Endothelial cell (in vitro differentiated cells): ENCODE measurements around the gene RFC1. TPM values are rescaled to one million over a fixed set of nuclear protein-coding genes. Genes with fewer than 3 reads are reported as not detected.
A peak's percentile ranks its signal among the peaks of the same experiment; 100 is the strongest.
"Not testable (repeated sequence)": the region's sequence is repeated elsewhere in the genome, so short reads cannot be mapped to it uniquely, and the experiment has no call there.

Source experiments
- DNase-seq: peaks from one replicate; pipeline ENCODE4 v3.0.0; 2021; ENCODE audit warnings: low spot score
- H3K27ac Mint-ChIP-seq: one replicate; pipeline ENCODE4 v1.8.0; 2021; ENCODE audit warnings: mixed read lengths, inconsistent platforms; ENCODE audit not compliant: unreplicated experiment
- H3K27me3 Mint-ChIP-seq: one replicate; pipeline ENCODE4 v1.8.0; 2021; ENCODE audit warnings: mild to moderate bottlenecking, moderate library complexity, mixed read lengths, inconsistent platforms; ENCODE audit not compliant: unreplicated experiment
- H3K36me3 Mint-ChIP-seq: one replicate; pipeline ENCODE4 v1.8.0; 2021; ENCODE audit warnings: mild to moderate bottlenecking, low read depth, mixed read lengths, inconsistent platforms; ENCODE audit not compliant: unreplicated experiment
- H3K4me1 Mint-ChIP-seq: one replicate; pipeline ENCODE4 v1.8.0; 2021; ENCODE audit warnings: mild to moderate bottlenecking, mixed read lengths, inconsistent platforms; ENCODE audit not compliant: unreplicated experiment
- H3K4me3 Mint-ChIP-seq: one replicate; pipeline ENCODE4 v1.8.0; 2021; ENCODE audit warnings: mild to moderate bottlenecking, mixed read lengths, inconsistent platforms; ENCODE audit not compliant: unreplicated experiment
- H3K9me3 Mint-ChIP-seq: one replicate; pipeline ENCODE4 v1.8.0; 2021; ENCODE audit warnings: mixed read lengths, inconsistent platforms; ENCODE audit not compliant: unreplicated experiment
- total RNA-seq: library from RNA; stranded (reverse); fragmentation: NEBNext Ultra II Directional; extraction: Animal tissue kit (Norgen Biotek cat#: 25700); gene quantifications from one replicate; pipeline ENCODE4 v1.2.1, GENCODE V29; 2021; ENCODE audit not compliant: unreplicated experiment
- TF ChIP-seq, protein P1 (sequence below): fragments of 200-600 bp; sonication (generic); IDR thresholded peaks from one replicate; pipeline ENCODE4 v1.5.0; 2021; ENCODE audit warnings: antibody characterized with exemption; ENCODE audit not compliant: unreplicated experiment

The RFC1 gene
- total RNA-seq, 1 donor from 2014 or later = 47.5 TPM

DNA sequence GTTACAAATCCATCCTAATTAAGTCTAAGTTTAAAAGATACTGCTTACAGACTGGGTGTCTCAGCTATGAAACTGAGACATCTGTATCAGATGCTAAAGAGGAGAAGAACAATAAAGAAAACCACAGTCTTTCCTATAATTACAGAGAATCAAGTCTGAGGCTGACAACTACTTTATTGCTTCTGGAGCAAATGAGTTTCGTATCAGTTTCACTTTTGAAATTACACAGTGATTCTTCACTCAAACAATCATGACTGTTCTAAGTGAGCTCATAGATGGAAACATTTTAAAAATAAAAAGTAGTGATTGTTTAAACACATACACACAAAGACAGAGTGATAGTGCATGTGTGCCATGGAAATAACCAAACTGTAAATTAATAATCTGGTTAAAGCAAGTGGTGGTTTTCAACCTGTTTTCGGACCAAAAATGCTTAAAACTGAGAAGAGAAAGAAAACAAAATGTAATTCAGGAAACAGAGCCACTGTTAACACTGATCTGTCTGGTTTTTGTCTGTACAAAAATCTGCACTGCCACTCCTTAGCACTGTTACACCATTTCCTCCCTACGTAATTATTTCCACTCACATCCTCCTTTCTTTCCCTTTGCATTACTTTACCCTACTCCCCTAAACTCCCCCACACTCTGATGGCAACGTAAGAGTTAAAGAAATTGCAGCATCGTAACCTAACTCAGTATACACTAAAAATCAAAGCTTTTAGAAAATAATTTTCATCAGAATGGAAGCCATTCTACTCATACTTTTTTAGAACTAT lies 12.5 kb downstream of the RFC1 start:
- H3K4me3 Mint-ChIP-seq = peak overlapping the region; percentile 33
- TF ChIP-seq, protein P1, sequence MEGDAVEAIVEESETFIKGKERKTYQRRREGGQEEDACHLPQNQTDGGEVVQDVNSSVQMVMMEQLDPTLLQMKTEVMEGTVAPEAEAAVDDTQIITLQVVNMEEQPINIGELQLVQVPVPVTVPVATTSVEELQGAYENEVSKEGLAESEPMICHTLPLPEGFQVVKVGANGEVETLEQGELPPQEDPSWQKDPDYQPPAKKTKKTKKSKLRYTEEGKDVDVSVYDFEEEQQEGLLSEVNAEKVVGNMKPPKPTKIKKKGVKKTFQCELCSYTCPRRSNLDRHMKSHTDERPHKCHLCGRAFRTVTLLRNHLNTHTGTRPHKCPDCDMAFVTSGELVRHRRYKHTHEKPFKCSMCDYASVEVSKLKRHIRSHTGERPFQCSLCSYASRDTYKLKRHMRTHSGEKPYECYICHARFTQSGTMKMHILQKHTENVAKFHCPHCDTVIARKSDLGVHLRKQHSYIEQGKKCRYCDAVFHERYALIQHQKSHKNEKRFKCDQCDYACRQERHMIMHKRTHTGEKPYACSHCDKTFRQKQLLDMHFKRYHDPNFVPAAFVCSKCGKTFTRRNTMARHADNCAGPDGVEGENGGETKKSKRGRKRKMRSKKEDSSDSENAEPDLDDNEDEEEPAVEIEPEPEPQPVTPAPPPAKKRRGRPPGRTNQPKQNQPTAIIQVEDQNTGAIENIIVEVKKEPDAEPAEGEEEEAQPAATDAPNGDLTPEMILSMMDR = no peak
- H3K36me3 Mint-ChIP-seq = peaks cover 6% of the 10 kb centered on the region
- DNase-seq = no peak
- peaks cover 7% of the 10 kb centered on the region for H3K4me1 Mint-ChIP-seq
- no peaks in the 10 kb centered on the region for H3K27me3 Mint-ChIP-seq
- no peaks in the 10 kb centered on the region for H3K9me3 Mint-ChIP-seq
- peak overlapping the region; percentile 90 for H3K27ac Mint-ChIP-seq

DNA sequence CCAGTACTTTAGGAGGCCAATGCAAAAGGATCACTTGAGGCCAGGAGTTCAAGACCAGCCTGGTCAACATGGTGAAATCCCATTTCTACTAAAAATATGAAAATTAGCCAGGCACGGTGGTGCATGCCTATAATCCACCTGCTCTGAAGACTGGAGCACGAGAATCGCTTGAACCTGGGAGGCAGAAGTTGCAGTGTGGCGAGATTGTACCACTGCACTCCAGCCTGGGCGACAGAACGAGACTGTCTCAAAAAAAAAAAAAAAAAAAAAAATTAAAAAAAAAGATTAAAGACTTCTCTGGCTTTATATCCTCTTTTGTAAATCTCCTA lies 13.0 kb downstream of the RFC1 start:
- not testable (repeated sequence) for H3K27me3 Mint-ChIP-seq, DNase-seq, H3K36me3 Mint-ChIP-seq, H3K4me1 Mint-ChIP-seq, H3K4me3 Mint-ChIP-seq, H3K9me3 Mint-ChIP-seq
- peak overlapping the region; percentile 90 for H3K27ac Mint-ChIP-seq

DNA sequence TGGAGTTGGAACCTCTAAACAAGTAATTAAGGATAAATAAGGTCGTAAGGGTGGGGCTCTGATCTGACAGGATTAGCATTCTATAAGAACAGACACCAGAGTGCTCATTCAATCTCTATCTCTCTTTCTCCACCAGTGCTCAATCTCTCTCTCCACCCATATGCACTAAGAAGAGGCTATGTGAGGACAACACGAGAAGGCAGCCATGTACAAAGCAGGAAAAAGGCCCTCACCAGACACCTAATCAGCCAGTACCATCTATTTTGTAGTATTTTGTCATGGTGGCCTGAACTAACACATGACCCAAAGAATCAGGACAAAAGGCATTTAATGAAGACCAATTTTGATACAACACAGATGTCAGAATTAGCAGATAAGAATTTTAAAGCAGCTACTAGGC lies 16.8 kb downstream of the RFC1 start:
- Mint-ChIP-seq H3K27me3 (no peaks in the 10 kb centered on the region), H3K9me3 (no peaks in the 10 kb centered on the region), H3K4me1 (peaks cover 9% of the 10 kb centered on the region), H3K4me3 (no peak overlapping the region), H3K27ac (no peak overlapping the region), H3K36me3 (peaks cover 6% of the 10 kb centered on the region)
- TF ChIP-seq, protein P1 = no peak
- DNase-seq = no peak

DNA sequence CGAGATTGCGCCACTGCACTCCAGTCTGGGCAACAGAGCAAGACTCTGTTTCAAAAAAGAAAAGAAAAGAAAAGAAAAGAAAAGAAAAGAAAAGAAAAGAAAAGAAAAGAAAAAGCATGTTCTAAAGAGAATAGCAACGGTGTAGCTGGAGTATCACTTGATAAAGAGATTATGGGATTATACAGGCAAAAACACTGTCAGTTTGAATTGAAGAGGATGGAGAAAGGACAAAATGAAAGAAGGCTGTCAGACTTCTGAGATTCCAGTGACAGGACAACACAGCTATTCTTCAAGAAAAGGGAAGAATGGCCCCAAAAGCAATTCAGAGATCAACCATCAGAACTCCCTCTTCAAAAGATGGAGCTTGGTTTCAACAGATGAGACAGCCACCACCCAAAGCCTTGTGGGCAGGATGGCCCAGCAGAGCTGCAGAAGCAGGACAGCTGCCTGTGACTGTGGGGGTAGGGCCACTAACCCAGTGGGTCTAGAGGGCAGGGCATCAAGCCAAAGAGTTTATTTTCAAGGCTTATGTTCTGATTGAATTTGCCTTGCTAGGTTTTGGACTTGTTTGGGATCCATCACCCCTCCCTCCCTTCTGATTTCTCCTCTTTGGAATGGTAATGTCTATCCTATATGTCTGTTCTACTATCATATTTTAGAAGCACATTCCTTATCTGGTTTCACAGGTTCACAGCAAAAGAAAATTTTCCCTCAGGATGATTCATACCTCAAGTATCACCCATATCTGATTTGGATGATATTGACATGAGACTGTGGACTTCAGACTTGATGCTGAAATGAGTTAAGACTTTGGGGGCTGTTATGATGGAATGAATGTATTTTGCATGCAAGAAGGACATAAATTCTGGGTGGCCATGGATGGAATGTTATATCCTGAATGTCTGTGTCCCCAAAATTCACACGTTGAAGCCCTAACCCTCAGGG lies 17.5 kb downstream of the RFC1 start:
- peaks cover 2% of the 10 kb centered on the region for H3K4me1 Mint-ChIP-seq
- no peak for DNase-seq
- H3K9me3 Mint-ChIP-seq = no peaks in the 10 kb centered on the region
- no peak overlapping the region for H3K27ac Mint-ChIP-seq
- H3K27me3 Mint-ChIP-seq = no peaks in the 10 kb centered on the region
- peaks cover 6% of the 10 kb centered on the region for H3K36me3 Mint-ChIP-seq
- TF ChIP-seq, protein P1 = no peak
- H3K4me3 Mint-ChIP-seq = no peak overlapping the region

DNA sequence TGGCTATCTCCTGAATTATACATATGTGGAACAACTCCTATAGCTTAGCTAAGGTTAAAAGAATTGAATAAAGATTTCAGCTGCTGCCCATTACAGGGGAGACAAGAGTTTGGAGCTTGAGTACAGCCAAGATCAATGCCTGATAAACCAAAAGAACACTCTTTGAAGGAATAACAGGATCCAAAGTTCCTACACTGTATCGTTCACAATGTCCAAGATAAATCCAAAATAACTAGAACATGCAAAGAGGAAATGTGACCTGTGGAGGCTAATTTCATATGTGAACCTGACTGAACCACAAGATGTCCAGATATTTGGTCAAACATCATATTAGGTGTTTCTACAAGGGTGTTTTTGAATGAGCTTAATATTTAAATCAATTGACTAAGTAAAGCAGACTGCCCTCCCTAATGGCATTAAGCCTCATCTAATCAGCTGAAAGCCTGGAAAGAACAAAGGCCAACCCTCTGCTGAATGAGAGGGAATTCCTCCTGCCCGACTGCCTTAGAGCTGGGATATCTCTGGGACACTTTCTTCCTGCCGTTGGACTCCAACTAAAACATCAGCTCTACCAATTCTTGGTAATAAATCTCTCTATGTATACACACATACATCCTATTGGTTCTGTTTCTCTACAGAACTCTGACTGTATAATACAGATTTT lies 19.2 kb downstream of the RFC1 start:
- H3K4me1 Mint-ChIP-seq = peaks cover 2% of the 10 kb centered on the region
- no peak overlapping the region for H3K27ac Mint-ChIP-seq
- H3K4me3 Mint-ChIP-seq = no peak overlapping the region
- H3K27me3 Mint-ChIP-seq = no peaks in the 10 kb centered on the region
- no peak for DNase-seq
- H3K9me3 Mint-ChIP-seq = no peaks in the 10 kb centered on the region
- TF ChIP-seq, protein P1 = no peak
- peaks cover 6% of the 10 kb centered on the region for H3K36me3 Mint-ChIP-seq
